Liver (tissue), 2 donors: ENCODE results near the gene LRRD1.

Source experiments
- TF ChIP-seq, protein P1 (sequence below): IDR thresholded peaks from 2 replicates; pipeline ENCODE4 v1.6.1; 2016; ENCODE audit warnings: antibody characterized with exemption, mild to moderate bottlenecking
- TF ChIP-seq, protein P2 (sequence below): fragments of 150-350 bp; IDR thresholded peaks from 2 replicates; pipeline ENCODE4 v1.5.1; 2017; ENCODE audit warnings: improper control_type of control experiment, low read depth, low read length; ENCODE audit not compliant: missing input control
- donor health status: healthy.

DNA sequence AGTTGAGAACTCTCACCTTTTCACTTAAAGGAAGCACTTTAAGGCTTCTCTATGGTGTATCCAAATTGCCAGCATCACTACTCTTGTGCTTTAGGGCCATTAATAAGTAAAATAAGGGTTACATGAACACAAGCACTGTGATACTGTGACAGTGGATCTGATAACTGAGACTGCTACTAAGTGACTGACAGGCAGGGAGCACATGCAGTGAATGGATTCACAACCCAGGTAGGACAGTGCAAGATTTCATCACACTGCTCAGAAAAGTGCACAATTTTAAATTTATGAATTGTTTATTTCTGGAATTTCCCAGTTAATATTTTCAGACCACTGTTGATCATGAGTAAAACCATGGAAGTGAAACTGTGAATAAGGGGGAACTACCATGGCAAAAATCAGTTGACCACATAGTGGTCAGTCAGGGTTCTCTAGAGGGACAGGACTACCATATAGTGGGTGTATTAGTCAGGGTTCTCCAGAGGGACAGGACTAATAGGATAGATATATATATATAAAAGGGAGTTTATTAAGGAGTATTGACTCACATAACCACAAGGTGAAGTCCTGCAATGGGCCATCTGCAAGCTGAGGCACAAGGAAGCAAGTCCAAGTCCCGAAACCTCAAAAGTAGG, 23.7 kb downstream of the LRRD1 start:
- TF ChIP-seq, protein P1, sequence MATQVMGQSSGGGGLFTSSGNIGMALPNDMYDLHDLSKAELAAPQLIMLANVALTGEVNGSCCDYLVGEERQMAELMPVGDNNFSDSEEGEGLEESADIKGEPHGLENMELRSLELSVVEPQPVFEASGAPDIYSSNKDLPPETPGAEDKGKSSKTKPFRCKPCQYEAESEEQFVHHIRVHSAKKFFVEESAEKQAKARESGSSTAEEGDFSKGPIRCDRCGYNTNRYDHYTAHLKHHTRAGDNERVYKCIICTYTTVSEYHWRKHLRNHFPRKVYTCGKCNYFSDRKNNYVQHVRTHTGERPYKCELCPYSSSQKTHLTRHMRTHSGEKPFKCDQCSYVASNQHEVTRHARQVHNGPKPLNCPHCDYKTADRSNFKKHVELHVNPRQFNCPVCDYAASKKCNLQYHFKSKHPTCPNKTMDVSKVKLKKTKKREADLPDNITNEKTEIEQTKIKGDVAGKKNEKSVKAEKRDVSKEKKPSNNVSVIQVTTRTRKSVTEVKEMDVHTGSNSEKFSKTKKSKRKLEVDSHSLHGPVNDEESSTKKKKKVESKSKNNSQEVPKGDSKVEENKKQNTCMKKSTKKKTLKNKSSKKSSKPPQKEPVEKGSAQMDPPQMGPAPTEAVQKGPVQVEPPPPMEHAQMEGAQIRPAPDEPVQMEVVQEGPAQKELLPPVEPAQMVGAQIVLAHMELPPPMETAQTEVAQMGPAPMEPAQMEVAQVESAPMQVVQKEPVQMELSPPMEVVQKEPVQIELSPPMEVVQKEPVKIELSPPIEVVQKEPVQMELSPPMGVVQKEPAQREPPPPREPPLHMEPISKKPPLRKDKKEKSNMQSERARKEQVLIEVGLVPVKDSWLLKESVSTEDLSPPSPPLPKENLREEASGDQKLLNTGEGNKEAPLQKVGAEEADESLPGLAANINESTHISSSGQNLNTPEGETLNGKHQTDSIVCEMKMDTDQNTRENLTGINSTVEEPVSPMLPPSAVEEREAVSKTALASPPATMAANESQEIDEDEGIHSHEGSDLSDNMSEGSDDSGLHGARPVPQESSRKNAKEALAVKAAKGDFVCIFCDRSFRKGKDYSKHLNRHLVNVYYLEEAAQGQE = no peak
- TF ChIP-seq, protein P2, sequence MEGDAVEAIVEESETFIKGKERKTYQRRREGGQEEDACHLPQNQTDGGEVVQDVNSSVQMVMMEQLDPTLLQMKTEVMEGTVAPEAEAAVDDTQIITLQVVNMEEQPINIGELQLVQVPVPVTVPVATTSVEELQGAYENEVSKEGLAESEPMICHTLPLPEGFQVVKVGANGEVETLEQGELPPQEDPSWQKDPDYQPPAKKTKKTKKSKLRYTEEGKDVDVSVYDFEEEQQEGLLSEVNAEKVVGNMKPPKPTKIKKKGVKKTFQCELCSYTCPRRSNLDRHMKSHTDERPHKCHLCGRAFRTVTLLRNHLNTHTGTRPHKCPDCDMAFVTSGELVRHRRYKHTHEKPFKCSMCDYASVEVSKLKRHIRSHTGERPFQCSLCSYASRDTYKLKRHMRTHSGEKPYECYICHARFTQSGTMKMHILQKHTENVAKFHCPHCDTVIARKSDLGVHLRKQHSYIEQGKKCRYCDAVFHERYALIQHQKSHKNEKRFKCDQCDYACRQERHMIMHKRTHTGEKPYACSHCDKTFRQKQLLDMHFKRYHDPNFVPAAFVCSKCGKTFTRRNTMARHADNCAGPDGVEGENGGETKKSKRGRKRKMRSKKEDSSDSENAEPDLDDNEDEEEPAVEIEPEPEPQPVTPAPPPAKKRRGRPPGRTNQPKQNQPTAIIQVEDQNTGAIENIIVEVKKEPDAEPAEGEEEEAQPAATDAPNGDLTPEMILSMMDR = no peak
